8988T (cell line): ENCODE results near the gene ARHGEF37.

Experiments used
- DNase-seq: peaks from one replicate; pipeline ENCODE4 v3.0.0; 2011

ARHGEF37 gene

DNA sequence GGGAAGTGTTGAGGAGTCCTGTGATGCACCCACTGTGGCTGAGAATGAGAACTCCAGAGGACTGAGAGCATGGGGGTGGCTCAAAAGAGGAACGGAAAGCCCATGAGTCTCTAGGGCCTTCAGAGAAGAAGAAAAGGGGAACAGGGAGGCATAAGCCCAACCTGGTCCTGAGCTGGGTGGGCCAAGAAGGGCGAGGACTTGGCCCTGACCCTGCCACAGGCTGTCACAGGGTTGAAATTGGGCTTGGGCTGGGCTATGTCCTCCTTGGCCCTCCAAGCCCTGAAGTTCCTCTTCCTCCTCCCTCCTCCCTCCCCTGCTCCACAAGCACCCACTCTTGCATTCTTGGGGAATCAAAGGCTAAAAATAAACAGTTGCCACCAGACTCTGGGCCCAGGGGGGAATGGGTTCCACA lies 99.5 kb downstream of the ARHGEF37 start:
- DNase-seq, result no peak

DNA sequence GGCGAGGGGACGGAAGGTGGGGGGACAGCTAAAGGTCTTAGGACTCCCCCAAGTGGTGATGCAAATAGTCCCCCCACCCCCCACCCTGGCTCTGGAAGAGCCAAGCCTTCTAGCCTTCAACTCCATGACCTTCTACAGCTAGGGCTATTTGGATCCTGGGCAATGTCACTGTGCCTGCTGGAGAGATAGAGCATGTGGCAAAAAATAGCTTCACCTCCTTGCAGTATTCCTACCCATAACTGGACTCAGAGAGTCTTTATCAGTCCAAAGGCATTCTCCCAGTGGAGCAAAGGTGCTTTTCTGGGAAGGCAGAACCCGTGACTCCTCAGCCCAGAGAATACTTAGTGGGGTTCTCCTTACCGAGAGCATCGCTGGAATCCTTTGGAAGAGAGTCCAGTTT lies 100.0 kb downstream of the ARHGEF37 start:
- no peak for DNase-seq

DNA sequence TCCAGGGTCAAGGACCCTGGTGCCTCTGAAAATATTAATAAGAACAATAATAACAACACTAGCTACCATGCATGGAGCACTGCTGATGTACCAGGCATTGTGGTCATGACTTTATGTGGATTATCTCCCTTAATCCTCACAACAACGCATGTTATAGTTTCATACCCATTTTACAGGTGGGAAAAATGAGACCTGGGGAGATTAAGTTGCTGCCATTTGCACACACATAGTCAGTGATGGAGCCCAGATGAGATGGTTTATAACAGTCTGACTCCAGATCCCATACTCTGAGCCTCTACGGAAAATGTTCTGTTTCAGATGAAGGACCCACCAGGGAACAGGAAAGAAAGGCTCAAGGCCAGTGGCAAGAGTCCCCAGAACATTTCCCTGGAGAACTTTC lies 100.6 kb downstream of the ARHGEF37 start:
- DNase-seq, result no peak

DNA sequence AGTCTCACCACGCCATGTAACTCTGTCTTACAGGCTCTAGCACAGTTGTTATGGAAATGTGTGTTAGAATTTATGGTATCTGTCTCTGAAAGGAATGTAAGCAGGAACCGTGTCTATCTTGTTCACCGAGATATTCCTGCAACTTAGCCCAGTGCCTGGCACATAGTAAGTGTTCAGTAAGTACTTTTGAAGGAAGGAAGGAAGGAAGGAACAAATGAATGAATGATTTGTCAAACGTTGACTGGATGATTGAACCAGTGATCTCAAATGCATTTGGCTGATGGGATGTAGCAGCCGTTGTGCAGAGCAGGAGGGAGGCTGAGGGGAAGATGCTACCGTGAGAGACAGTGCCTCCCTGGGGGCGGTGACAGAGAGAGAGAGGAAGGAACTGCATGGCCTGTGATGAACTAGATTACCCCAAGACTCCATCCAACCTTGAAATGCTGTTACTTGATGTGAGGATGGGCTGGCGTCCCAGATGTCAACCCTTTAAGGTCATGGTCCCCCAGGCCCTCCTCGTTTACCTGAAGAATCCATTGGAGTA lies 101.3 kb downstream of the ARHGEF37 start:
- DNase-seq, result no peak

DNA sequence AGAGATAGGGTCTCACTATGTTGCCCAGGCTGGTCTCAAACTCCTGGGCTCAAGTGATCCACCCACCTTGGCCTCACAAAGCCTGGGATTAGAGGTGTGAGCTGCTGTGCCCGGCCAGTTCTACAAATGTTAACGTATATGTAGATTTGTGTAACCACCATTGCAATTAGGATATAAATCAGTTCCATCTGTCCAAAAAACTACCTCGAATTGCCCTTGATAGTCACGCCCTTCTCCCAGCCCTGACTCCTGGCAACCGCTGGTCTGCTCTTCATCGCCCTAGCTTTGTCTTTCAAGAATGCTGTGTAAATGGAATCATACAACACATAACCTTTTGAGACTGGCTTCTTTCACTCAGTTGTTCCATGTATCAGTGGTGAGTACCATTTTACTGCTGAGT lies 102.7 kb downstream of the ARHGEF37 start:
- no peak for DNase-seq

DNA sequence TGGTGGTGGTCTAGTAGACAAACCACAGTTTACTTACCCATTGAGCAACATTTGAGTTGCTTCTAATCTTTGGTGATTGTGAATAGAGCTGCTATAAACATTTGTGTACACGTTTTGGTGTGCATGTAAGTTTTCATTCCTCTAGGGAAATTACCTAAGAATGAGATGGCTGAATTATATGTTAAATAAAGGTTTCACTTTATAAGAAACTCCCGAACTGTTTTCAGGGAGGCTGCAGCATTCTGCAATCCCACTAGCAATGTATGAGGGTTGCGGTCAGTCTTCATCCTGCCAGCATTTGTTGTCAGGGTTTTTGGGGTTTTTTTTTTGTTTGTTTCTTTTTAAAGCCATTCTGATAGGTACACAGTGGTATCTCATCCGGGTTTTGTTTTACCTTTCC lies 103.1 kb downstream of the ARHGEF37 start:
- DNase-seq, result no peak
